SKM-1 treated with dmso at 0.1 percent for 144 hours (cell line): ENCODE measurements around the gene JPH3.

ENCODE experiments used
- DNase-seq: peaks from one replicate; lab custom pipeline; 2025; ENCODE audit not compliant: unreplicated experiment; lab: John Stamatoyannopoulos, UW

JPH3 gene

DNA sequence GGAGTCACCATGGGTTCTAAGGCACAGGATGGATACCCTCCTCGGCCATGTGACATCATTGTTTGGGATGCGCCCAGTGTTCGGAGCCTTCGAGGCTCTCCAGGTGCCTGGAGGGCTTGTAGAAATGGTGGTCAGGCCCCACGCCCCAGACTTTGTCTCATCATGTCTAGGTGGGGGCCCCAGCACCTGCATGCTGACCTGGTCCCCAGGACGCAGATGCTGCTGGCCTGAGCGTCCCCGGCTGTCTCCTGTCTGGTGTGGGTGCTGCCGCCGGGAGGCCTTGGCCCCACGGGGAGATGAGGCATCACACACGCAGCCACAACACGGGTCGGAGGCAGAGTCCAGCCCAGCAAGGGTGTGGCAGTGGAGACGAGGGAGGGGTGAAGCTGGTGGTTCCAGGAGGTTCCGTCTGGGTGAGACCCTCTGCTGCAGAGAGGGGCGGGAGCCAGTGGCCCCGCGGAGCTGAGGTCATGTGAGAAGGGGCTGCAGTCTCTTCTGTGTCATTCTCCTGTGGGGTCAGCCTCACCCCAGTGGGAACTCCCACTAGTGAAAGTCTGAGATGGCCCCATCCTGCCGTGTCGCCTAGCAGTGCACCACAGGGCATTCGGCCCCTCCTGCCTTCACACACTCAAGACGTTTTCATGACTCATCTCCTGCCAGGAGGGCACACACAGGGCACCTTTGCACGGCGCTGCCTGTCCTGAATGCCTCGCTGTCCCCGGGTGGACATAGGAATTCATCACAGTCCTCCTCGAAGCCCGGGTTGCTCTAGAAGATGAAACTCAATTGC is 46.6 kb downstream of the JPH3 start:
- DNase-seq, result no peak

DNA sequence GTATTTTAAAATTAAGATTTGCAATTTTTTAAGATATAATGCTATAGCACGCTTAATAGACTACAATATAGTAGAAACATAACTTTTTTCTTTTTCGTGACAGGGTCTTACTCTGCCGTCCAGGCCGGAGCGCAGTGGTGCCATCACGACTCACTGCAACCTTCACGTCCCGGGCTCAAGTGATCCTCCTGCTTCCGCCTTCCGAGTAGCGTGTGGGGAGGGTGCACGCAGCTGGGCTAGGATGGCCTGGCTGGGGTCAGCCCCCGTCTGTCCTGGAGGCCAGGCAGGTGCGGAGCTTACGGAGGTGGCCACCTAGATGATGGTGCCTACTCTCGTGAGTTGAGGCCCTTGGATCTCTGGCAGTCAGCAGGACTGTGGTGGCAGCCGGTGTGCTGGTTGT is 50.1 kb downstream of the JPH3 start:
- no peak for DNase-seq

DNA sequence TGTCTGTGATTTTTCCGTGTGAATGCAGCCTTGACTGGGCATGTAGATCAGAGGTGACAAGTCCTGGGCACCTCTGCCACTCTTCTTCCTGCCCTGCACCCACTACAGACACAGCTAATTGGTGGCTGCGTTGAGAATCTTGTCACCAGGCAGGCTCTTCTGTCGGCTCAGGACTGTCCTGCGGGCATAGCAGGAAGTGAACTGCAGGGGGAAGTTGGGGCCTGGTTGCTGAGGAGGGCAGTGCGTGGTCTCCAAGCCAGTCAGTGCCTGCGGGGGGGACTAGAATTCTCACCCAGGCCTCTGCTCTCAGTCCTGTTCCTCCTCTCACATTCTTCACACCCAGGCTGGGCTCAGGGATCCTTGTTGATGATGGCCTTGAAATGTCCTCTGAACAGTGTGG is 50.5 kb downstream of the JPH3 start:
- DNase-seq, result no peak

DNA sequence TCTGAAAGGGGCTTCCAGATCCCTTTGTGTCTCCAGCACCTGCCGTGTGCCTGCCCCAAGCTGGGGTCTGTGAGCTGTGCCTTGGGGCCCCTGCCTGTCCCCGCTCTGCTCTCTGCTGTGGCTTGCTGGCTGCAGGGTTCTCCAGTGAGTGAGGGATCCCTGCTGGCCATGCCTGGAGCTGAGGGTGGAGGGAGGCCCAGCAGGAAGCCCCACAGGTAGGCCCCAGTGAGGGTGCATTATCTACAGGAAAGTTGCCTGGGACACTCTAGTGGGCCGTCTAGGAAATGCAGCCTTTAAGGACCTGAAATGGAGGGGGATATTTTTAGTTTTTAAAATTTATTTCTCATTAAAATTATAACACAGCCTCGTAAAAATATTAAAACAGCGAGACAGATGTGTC is 50.9 kb downstream of the JPH3 start:
- no peak for DNase-seq

DNA sequence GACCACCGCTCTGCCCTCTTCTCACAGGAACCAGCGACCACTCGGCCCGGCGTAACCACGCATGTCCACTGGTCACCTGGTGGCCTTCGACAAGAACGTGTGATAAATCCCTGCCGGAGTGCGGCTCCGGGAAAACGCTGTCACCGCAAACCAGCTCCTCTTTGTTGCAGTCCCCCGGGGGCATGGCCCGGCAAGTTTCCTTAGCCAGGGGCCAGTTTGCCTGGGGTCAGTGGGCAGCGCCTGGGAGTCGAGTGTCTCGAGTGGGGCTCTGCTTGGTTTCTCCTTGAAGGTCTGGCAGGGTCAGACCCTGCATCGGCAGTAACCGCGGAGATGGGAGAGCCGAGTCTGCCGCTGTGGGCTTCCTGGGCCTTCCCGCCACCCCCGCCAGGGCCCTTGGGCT is 52.5 kb downstream of the JPH3 start:
- DNase-seq, result no peak

DNA sequence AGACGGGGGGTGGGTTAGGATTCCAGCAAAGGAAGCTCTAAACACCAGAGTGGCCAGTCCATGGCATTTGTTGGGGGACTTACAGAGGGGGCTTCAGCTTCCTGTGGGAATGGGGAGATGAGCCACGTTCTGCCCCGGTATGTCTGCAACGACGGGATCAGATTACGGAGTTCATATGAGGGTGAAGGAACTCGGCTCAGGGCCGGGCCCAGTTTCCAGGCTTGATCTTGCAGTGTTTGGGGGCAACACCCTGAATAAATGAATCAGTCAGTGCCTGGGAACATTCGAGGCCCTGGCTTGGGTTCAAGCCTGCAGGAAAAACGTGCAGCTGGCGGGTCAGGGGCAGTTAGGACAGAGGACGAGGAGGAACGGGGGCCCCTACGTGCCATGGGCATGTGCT is 54.0 kb downstream of the JPH3 start:
- DNase-seq, result no peak

DNA sequence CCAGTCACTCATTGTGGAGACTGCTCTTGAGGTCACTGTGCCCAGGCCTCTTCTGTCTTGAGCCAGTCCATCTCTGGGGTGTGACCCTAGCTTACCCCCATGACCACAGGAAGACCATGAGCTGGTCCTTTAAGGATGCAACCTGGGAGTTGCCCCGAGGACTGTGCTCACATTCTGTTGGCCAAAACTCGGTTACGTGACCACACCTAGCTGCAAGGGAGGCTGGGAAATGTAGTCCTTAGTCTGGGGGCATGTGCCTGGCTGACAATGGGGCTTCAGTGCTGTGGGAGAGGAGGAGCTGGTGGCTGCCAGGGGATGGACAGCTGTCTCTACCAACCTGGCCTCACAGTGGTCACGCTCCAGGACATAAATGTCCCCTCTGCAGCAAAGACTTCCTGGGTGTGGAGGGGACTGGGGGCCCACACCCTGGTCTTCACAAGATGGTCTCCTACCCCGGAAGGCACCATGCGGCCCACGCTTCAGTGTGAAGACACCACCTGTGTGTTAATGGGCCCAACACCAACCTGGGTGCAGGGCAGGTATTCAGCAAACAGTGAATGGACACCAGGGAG is 55.4 kb downstream of the JPH3 start:
- no peak for DNase-seq

DNA sequence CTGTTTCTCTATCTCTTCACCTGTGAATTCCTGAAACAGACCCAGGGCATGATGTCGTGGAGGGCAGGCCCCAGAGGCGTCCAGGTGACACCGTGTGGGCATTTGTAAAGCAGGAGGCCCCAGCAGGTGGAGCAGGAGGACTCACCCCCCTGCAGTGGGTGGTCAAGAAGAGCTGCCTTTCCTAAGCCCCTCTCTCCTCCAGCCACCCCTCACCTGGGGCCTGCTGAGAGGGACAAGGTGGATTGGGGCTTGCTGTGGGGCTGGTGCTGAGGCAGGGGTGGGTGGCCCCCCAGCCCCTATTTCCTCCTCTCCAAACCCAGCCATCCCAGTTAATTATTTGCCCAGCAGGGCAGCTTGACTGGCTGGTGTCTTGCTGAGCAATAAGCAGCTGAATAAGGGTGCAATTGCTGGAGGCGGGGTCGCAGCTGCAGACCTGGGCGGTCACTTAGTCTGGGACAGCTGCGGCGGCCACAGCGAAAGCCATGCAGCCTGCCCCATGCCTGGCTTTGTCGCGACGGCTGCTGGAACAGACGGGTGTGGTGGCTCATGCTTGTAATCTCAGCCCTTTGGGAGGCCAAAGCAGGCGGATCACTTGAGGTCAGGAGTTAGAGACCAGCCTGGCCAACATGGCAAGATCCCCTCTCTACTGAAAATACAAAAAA is 56.4 kb downstream of the JPH3 start:
- DNase-seq, result no peak

DNA sequence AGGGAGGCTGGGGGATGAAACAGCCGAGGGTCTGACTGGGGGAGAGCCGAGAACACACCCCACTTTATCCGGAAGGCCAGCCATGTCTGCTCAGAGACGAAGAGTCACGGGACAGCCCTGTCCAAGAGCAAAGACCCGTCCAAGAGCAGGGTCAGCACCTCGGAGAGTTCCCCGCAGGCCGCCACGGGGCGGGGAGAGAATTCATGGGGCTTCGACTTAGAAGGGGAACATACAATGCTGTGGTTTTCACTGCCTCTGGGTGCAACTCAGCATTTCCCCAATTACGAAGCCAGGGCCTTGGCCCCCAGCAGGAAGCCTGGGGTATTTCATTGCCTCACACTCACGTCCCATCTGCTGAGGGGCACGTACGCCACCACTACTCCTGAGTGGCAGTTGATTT is 59.3 kb downstream of the JPH3 start:
- DNase-seq, result peak; percentile 76

DNA sequence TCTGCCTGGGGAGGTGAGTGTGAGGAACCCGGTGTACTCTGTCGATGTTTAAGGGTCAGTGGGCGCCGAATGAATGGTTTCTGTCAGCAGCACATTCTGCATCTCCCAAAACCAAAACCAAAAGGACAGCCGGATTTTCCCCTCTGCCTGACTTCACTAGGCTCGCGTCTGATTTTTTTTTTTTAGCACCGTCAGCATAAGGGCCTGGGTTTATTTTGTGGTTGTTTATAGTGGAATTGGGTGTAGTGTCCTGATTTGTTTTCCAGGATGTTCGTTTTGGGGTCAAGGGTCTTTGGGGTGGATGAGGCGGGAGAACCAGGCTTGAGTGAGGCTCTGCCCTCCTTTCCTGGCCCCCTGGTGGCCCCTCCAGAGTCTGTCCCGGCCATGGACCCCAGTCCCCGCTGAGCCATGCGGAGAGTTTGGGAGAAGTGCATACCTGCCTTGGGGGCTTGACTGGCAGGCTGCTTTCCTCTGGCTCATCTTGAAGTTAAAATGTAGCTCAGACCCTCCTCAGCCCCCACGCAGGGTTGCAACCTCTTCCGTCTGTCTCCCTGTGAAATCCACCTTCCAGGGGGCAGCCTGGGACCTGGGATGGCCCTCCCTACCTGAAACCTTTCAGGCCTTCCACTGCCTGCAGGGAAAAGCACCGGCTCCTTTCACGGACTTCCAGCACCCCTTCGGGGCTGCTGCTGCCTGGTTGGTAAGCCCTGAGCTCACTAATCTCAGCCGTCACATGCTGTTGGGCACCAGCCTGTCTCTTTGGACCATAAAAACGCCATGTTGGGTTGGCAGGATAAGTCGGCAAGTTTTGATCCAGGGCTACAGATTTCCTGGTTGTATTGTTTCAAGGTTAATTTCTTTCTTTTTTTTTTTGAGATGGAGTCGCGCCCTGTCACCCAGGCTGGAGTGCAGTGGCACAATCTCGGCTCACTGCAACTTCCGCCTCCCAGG is 60.2 kb downstream of the JPH3 start:
- no peak for DNase-seq

DNA sequence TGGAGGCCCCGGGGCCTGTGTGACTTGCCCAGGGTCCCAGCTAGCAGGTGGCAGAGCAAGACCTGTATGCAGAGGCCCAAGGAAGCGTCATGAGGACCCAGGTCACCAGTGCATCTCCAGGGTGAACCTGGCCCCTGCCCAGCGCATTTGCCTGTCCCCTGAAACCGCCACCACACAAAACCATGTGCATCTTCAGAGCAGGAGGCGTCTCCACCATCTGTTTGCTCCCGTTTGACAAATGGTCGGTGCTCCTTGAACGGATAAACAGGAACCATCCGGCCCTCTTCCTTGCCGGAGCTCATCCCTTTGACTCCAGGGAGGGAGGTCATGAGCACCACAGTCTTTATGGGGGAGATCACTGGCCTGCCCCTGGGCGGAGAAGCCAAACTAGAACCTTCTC is 62.5 kb downstream of the JPH3 start:
- DNase-seq, result no peak

DNA sequence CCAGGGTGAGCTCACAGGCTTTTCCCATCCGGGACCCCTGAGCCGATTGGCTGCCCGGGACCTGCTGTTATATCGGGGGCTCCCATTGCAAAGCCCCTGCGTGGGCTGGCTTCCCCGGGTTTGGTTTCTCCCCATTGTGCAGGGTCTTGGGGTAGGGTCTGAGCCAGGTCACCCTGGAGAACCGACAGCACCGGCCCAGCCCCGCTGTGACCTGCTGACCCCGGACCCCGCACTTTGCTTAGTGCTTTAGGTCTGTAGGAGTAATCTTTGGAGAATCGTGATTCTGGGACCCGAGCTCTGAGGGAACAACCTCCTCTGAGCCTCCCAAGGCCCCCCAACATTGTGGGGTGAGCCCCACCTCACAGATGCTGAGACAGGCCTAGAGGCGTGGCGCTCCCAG is 62.9 kb downstream of the JPH3 start:
- DNase-seq, result no peak

DNA sequence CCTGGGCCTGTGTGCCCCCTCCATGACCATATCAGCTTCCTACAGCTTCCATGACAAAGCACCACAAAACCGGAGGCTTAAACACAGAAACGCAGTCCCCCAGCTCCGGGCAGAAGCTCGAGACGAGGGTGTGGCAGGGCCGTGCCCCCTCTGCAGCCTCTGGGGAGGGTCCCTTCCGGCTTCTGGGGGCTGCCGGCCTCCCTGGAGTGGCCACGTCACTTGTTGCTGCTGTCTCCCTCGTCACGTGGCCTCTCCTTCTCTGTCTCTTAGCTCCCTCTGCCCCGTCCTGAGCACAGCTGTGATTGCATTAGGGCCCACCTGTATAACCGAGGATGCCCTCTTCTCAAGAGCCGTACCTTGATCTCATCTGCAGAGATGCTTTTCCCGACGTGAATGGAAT is 64.6 kb downstream of the JPH3 start:
- no peak for DNase-seq

DNA sequence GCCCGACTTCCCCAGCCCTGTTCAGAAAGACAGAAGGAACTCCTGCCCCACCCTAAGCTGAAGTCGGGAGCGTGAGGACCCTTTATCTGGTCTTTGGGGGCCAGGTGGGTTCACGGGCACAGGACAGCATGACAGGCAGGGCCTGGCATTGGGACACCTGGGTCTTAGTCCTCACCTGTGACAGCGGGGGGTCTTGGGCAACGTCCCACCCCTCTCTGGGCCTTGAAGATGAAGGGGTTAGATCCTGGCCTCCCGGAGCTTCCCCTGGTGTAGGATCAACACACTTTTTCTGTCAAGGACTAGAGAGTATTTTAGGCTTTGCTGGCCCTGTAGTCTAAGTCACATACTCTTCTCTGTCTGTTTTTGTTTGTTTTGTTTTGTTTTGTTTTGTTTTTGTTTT is 65.1 kb downstream of the JPH3 start:
- DNase-seq, result no peak

DNA sequence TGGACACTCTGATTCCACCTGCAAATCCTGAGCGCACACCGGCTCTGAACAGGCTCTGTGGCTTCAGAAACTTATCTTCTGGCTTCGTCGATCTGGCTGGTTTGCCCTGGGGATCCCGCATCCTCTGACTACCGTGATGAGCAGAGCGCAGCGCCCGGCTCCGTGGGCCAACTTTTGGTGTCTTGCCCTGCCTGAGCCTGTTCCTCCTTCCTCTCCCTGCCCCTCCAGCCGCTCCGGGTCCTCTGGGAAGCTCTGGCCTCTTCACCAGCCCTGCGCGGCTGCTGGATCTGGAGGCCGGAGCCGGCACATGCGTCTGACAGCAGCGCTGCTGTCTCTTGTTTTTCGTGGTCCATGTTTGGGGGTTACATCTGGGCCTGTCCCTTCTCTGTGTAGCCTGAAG is 65.6 kb downstream of the JPH3 start:
- no peak for DNase-seq

DNA sequence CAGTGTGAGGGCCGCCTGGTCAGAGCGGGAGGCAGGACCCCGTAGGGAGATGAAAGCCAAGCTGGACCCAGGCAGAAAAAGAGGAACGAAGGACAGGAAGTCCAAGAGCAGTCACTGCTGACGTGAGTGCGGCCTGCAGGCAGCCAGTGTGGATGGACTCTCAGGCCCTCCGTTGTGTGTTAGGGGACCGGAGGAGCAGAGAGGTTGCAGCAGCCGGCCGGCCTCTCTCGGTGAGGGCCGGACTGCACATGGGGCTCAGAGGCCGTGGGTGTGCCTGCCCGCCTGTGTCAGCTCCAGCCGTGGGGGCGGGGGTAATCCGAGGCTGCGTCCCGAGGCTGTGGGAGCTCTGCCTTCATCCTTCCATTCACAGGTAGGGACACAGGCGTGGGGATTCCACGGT is 67.4 kb downstream of the JPH3 start:
- no peak for DNase-seq

DNA sequence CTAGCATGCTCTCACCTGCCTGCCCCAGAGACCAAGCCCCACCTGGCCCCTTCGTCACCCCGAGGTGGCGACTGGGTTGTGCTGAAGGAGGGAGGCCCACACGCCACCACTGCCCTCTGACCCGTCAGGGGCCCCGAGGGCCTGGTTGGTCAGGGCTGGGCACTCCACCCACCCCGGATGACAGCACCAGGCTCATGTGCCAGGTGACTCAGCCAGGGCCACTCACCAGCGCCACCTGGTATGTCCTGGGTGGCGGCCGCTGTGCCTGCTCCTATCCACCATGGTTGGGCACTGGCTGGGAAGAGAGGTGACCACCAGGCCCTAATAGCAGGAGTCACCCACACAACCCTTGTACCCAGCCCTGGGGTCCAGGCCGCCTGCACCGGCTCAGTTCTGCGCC is 68.9 kb downstream of the JPH3 start:
- no peak for DNase-seq

DNA sequence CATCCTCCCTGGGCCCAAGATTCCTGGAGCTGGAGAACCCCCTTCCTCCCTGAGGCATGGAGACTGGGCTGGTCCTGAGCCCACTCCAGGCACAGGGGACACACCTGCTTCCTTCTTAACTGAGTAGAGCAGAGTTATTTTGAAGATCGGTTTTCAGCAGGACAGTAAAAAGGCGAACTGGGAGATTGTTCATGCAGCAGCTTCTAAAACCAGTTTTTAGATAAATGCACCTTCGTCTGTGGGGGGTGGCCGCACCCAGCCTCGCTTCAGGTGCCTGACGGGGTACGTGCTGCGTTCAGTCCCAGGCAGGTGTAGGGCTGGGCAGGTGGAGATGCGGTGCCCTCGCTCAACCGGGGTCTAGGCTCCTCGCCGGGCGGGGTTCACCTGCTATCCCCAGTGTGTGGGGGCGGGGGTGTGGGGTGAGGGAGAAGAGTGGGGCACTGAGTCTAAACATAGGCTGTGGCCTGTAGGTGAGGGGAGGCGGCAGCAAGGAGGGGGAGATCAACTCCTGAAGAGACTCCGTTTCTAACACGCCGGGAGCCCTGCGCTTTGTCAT is 69.5 kb downstream of the JPH3 start:
- DNase-seq, result no peak

DNA sequence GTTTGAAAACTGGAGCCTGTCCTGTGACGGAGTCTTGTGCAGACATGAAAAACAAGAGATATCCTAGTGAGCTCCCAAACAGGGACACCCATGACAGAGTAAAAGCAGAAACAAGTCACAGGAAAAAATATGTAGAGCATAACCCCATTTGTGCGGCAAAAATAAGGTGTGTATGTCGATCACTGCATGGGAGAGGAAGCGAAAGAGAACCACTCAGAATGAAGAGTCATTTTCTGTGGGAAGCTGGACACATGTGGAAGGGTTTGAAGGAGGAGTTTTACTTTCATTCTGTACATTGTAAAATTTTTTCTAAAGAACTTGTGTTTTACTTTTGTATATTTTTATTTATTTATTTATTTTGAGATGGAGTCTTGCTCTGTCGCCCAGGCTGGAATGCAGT is 72.1 kb downstream of the JPH3 start:
- no peak for DNase-seq

DNA sequence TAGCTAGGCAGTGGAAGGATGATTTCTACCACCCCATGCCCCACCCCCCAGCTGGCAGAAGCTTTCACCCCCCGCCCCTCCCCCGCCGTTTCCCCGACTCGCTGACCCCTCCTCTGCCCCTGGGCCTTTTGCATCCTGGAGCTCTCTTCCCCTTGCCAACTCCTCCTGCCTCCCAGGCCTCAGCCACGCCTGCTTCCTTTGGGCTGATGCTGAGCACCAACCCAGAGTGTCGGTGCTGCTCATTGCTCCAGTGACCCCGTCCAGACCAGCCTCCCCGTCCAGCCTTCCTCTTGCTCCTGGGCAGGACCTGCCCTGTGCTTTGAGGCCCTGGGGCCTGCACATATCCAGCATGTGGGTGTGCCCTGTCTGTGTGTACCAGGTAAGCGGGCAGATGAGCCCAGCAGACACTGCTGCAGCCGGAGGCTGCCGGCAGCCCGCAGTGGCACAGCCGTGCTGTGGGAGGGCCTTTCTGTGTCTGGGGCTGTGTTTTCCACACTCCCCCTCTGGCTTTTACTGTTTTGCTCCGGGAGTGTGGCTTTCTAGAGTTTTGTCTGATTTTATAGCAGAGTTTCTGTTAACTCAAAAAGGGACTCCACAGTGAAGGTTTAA is 72.9 kb downstream of the JPH3 start:
- DNase-seq, result no peak

DNA sequence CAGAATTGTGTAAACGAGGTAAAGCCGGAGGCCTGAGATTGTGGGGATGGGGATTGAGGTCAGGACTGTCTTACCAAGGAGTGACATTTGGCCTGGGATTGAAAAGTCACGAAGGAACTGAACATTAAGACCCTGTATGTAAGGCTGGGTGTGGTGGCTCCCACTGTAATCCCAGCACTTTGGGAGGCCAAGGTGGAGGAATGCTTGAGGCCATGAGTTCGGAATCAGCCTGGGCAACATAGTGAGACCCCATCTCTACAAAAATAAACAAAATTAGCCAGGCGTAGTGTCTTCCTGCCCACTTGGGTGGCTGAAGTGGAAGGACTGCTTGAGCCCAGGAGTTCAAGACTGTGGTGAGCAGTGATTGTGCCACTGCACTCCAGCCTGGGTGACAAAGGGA is 75.5 kb downstream of the JPH3 start:
- no peak for DNase-seq
